Peyer's patch (tissue), 4 donors: ENCODE results near the gene LTC4S. TPM values are rescaled to one million over a fixed set of nuclear protein-coding genes. Genes with fewer than 3 reads are reported as not detected.

ENCODE experiments used
- DNase-seq, 3 donors: peaks; one replicate each; pipeline ENCODE4 v3.0.0-alpha.2; 2017 to 2019
- H3K27ac ChIP-seq, 4 donors: fragments of 200-600 bp; sonication (generic); one replicate each; pipeline ENCODE4 v1.5.1; 2016 to 2019
- H3K27me3 ChIP-seq, 2 donors: fragments of 200-600 bp; sonication (generic); one replicate each; pipeline ENCODE4 v1.5.1; 2019
- H3K36me3 ChIP-seq, 3 donors: fragments of 200-600 bp; sonication (generic); one replicate each; pipeline ENCODE4 v1.5.1; 2016 to 2019
- H3K4me1 ChIP-seq, 4 donors: fragments of 200-600 bp; sonication (generic); one replicate each; pipeline ENCODE4 v1.5.1; 2016 to 2019
- H3K4me3 ChIP-seq, 4 donors: fragments of 200-600 bp; sonication (generic); 1 replicate in 3 of 4; 2 replicates in 1 of 4; pipeline ENCODE4 v1.5.1; 2016 to 2019; ENCODE audit warnings: mild to moderate bottlenecking in 1 of 4
- H3K9me3 ChIP-seq, 4 donors: fragments of 200-600 bp; sonication (generic); one replicate each; pipeline ENCODE4 v1.5.1; 2016 to 2019; ENCODE audit warnings: mild to moderate bottlenecking in 1 of 4
- CTCF ChIP-seq, 6 experiments: fragments of 450-650 bp in 4 of 6; fragments of 200-600 bp in 2 of 6; sonication (generic) in 1 of 6; IDR thresholded peaks; one replicate each; pipeline ENCODE4 v1.5.1; 2017 to 2019; ENCODE audit warnings: antibody characterized with exemption in 6 of 6, mild to moderate bottlenecking in 3 of 6, moderate library complexity in 1 of 6
- POLR2A ChIP-seq, 2 donors: fragments of 450-650 bp; IDR thresholded peaks; one replicate each; pipeline ENCODE4 v1.5.1; 2017; ENCODE audit warnings: antibody characterized with exemption in 2 of 2, mild to moderate bottlenecking in 2 of 2, moderate library complexity in 2 of 2
- total RNA-seq, 4 donors: library from RNA; depleted of rRNA; stranded (reverse); fragments of >200 nt; gene quantifications; one replicate each; pipeline ENCODE4 v1.1.0, GENCODE V29; 2016

The LTC4S gene
- total RNA-seq, 4 donors from 2014 or later, result 1.9 to 12.4 (median 3.6) TPM; not detected in 1

- Histone ChIP-seq H3K36me3 (peaks cover 0 to 69% (median 5%) of the 10 kb centered on the region in 3 donors), H3K27ac (no peak overlapping the region), H3K4me1 (peaks cover 0 to 51% (median 5%) of the 10 kb centered on the region in 4 donors), H3K4me3 (no peak overlapping the region), H3K27me3 (no peaks in the 10 kb centered on the region), H3K9me3 (no peaks in the 10 kb centered on the region)
- TF ChIP-seq CTCF (IDR thresholded peaks at IDR 0.05) (no peak), POLR2A (IDR thresholded peaks at IDR 0.05) (no peak)
- DNase-seq, result no peak
These were observed 26.2 kb upstream of the LTC4S start for GRCh38 chr5:179767496-179768100.

GRCh38 chr5:179768326-179769085 is 25.3 kb upstream of the LTC4S start:
- H3K27ac ChIP-seq, result no peak overlapping the region
- TF ChIP-seq POLR2A (IDR thresholded peaks at IDR 0.05) (no peak), CTCF (IDR thresholded peaks at IDR 0.05) (no peak)
- peaks cover 0 to 42% (median 1%) of the 10 kb centered on the region in 4 donors for H3K4me1 ChIP-seq
- no peaks in the 10 kb centered on the region for H3K9me3 ChIP-seq
- H3K4me3 ChIP-seq, result no peak overlapping the region
- no peak for DNase-seq
- H3K36me3 ChIP-seq, result peaks cover 0 to 78% (median 5%) of the 10 kb centered on the region in 3 donors
- no peaks in the 10 kb centered on the region for H3K27me3 ChIP-seq

GRCh38 chr5:179769271-179769670 is 24.5 kb upstream of the LTC4S start:
- H3K4me1 ChIP-seq, result peaks cover 0 to 35% (median 0%) of the 10 kb centered on the region in 4 donors
- H3K36me3 ChIP-seq, result peaks cover 0 to 86% (median 5%) of the 10 kb centered on the region in 3 donors
- TF ChIP-seq POLR2A (IDR thresholded peaks at IDR 0.05) (no peak), CTCF (IDR thresholded peaks at IDR 0.05) (no peak)
- H3K27ac ChIP-seq, result no peak overlapping the region
- H3K4me3 ChIP-seq, result no peak overlapping the region
- H3K27me3 ChIP-seq, result no peaks in the 10 kb centered on the region
- H3K9me3 ChIP-seq, result no peaks in the 10 kb centered on the region
- no peak for DNase-seq

GRCh38 chr5:179769796-179770195 is 24.0 kb upstream of the LTC4S start:
- peaks cover 0 to 91% (median 5%) of the 10 kb centered on the region in 3 donors for H3K36me3 ChIP-seq
- H3K27me3 ChIP-seq, result no peaks in the 10 kb centered on the region
- H3K9me3 ChIP-seq, result no peaks in the 10 kb centered on the region
- H3K27ac ChIP-seq, result no peak overlapping the region
- H3K4me3 ChIP-seq, result no peak overlapping the region
- no peak for DNase-seq
- peaks cover 0 to 31% (median 0%) of the 10 kb centered on the region in 4 donors for H3K4me1 ChIP-seq
- no peak for TF ChIP-seq POLR2A (IDR thresholded peaks at IDR 0.05)
- no peak for TF ChIP-seq CTCF (IDR thresholded peaks at IDR 0.05)

GRCh38 chr5:179771311-179771895 is 22.4 kb upstream of the LTC4S start:
- Histone ChIP-seq H3K36me3 (peaks cover 0 to 93% (median 5%) of the 10 kb centered on the region in 3 donors), H3K4me3 (no peak overlapping the region), H3K4me1 (peaks cover 0 to 15% (median 0%) of the 10 kb centered on the region in 4 donors), H3K9me3 (no peaks in the 10 kb centered on the region), H3K27me3 (no peaks in the 10 kb centered on the region), H3K27ac (no peak overlapping the region)
- TF ChIP-seq POLR2A (IDR thresholded peaks at IDR 0.05) (no peak), CTCF (IDR thresholded peaks at IDR 0.05) (no peak)
- no peak for DNase-seq
